Neural cell (in vitro differentiated cells): ENCODE results near the gene AMT.

Experiments used
- EZH2 ChIP-seq: fragments of 200-600, 300-800 bp; shearing (Covaris generic), sonication (generic); IDR thresholded peaks from 2 replicates; pipeline ENCODE4 v1.6.1; 2014; ENCODE audit warnings: antibody characterized with exemption, low read length, borderline replicate concordance, mild to moderate bottlenecking; ENCODE audit not compliant: insufficient read depth, poor library complexity, severe bottlenecking
- MXI1 ChIP-seq: fragments of 450-650 bp; conservative IDR thresholded peaks from 2 replicates; pipeline ENCODE4 v1.6.1; 2014; ENCODE audit warnings: antibody characterized with exemption, mild to moderate bottlenecking; ENCODE audit not compliant: poor library complexity, severe bottlenecking
- POLR2AphosphoS5 ChIP-seq: IDR thresholded peaks from 2 replicates; pipeline ENCODE4 v1.6.1; 2012
- RAD21 ChIP-seq: fragments of 450-650 bp; conservative IDR thresholded peaks from 2 replicates; pipeline ENCODE4 v1.6.1; 2014; ENCODE audit warnings: antibody characterized with exemption, mild to moderate bottlenecking, moderate library complexity
- SMC3 ChIP-seq: fragments of 450-650 bp; conservative IDR thresholded peaks from 2 replicates; pipeline ENCODE4 v1.6.1; 2014; ENCODE audit warnings: antibody characterized with exemption, mild to moderate bottlenecking, moderate library complexity; ENCODE audit not compliant: poor library complexity
- TAF1 ChIP-seq: IDR thresholded peaks from 2 replicates; pipeline ENCODE4 v1.6.1; 2012; ENCODE audit warnings: low read depth
- TF ChIP-seq, protein P1 (sequence below): fragments of 450-650 bp; IDR thresholded peaks from 2 replicates; pipeline ENCODE4 v1.5.1; 2014; ENCODE audit warnings: antibody characterized with exemption, mild to moderate bottlenecking, moderate library complexity; ENCODE audit not compliant: poor library complexity, severe bottlenecking
- TF ChIP-seq, protein P2 (sequence below): IDR thresholded peaks from 2 replicates; pipeline ENCODE4 v1.6.1; 2012; ENCODE audit warnings: borderline replicate concordance

DNA sequence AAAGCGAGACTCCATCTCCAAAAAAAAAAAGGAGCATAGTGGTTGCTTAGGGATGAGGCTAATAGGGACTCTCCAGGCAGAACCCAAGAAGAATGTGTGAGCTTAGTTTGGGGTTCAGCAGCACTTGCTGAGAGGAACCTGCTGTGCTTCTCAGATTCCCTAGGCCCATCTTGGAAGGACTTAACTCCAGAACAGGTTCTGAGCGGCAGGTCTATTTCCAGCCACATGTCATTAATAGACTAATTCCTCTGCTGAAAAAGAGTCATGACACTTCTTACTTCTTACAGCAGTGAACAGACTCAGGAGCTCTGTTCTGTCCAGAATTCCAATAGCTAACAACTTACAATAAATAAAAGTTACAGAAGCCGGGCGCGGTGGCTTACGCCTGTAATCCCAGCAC, 33.0 kb downstream of the AMT start:
- TF ChIP-seq, protein P1, sequence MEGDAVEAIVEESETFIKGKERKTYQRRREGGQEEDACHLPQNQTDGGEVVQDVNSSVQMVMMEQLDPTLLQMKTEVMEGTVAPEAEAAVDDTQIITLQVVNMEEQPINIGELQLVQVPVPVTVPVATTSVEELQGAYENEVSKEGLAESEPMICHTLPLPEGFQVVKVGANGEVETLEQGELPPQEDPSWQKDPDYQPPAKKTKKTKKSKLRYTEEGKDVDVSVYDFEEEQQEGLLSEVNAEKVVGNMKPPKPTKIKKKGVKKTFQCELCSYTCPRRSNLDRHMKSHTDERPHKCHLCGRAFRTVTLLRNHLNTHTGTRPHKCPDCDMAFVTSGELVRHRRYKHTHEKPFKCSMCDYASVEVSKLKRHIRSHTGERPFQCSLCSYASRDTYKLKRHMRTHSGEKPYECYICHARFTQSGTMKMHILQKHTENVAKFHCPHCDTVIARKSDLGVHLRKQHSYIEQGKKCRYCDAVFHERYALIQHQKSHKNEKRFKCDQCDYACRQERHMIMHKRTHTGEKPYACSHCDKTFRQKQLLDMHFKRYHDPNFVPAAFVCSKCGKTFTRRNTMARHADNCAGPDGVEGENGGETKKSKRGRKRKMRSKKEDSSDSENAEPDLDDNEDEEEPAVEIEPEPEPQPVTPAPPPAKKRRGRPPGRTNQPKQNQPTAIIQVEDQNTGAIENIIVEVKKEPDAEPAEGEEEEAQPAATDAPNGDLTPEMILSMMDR: no peak
- TF ChIP-seq POLR2AphosphoS5 (no peak), MXI1 (no peak), TAF1 (no peak), SMC3 (no peak), RAD21 (no peak), EZH2 (no peak)
- TF ChIP-seq, protein P2, sequence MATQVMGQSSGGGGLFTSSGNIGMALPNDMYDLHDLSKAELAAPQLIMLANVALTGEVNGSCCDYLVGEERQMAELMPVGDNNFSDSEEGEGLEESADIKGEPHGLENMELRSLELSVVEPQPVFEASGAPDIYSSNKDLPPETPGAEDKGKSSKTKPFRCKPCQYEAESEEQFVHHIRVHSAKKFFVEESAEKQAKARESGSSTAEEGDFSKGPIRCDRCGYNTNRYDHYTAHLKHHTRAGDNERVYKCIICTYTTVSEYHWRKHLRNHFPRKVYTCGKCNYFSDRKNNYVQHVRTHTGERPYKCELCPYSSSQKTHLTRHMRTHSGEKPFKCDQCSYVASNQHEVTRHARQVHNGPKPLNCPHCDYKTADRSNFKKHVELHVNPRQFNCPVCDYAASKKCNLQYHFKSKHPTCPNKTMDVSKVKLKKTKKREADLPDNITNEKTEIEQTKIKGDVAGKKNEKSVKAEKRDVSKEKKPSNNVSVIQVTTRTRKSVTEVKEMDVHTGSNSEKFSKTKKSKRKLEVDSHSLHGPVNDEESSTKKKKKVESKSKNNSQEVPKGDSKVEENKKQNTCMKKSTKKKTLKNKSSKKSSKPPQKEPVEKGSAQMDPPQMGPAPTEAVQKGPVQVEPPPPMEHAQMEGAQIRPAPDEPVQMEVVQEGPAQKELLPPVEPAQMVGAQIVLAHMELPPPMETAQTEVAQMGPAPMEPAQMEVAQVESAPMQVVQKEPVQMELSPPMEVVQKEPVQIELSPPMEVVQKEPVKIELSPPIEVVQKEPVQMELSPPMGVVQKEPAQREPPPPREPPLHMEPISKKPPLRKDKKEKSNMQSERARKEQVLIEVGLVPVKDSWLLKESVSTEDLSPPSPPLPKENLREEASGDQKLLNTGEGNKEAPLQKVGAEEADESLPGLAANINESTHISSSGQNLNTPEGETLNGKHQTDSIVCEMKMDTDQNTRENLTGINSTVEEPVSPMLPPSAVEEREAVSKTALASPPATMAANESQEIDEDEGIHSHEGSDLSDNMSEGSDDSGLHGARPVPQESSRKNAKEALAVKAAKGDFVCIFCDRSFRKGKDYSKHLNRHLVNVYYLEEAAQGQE: no peak
